ENCODE data around the gene RGS1. TPM values are rescaled to one million over a fixed set of nuclear protein-coding genes. Genes with fewer than 3 reads are reported as not detected.

Gene RGS1
- polyA plus RNA-seq, 3 donors, result 2.4 to 17.7 (median 15.7) TPM

DNA sequence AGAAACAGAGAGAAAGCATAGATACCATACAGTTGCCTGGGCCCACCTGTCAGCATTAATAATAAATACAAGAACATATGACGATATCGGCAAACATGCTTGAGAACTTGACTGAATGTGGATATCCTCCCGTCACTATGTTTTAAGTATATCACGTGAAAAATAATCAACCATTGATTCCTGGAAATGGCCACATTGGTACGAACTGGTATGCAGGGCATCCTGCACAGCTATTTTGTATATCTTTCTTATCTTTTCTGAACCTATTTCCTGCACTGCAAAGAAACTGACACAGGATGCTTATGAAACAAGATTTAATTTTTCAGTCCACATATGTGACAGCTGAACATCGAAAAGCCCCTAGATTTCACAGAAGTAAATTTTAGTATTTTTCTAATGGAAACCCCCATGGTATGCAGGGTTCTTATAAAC, 22.8 kb upstream of the RGS1 start:
- Histone ChIP-seq H3K36me3 (replicated peaks in 1 of 2; ENCODE audit: control insufficient read depth in 1 of 2, insufficient read depth in 2 of 2, low read length in 2 of 2) (no peaks in the 10 kb centered on the region), H3K9ac (ENCODE audit: insufficient read depth, low read length, poor library complexity, severe bottlenecking) (no peak overlapping the region), H3K9me3 (replicated peaks in 1 of 2; ENCODE audit: control insufficient read depth in 1 of 2, insufficient read depth in 1 of 2, low read length in 2 of 2) (no peaks in the 10 kb centered on the region), H3K27ac (ENCODE audit: low read depth in 1 of 2, low read length in 2 of 2) (no peak overlapping the region), H3K79me2 (ENCODE audit: insufficient read depth, low read length) (no peaks in the 10 kb centered on the region), H3K4me3 (replicated peaks in 1 of 3; ENCODE audit: low read depth in 2 of 3, low read length in 3 of 3) (no peak overlapping the region), H3K27me3 (ENCODE audit: control insufficient read depth in 2 of 2, insufficient read depth in 2 of 2, low read length in 2 of 2) (no peaks in the 10 kb centered on the region), H3K4me1 (ENCODE audit: control insufficient read depth in 1 of 2, insufficient read depth in 2 of 2, low read length in 2 of 2) (peaks cover 0 to 6% of the 10 kb centered on the region in 2 donors), H2AFZ (ENCODE audit: insufficient read depth, low read depth, low read length, poor library complexity, severe bottlenecking) (no peak overlapping the region), H4K20me1 (ENCODE audit: insufficient read depth, low read length) (no peaks in the 10 kb centered on the region), H3K4me2 (replicated peaks; ENCODE audit: extremely low read depth, low read length, poor library complexity, severe bottlenecking) (no peak overlapping the region)
- Mint-ChIP-seq H3K4me3 (no peak overlapping the region), H3K27me3 (ENCODE audit: low read depth in 3 of 3) (peaks cover 0 to under 1% (median 0%) of the 10 kb centered on the region in 3 donors), H3K27ac (no peak overlapping the region), H3K4me1 (peaks cover 6% of the 10 kb centered on the region), H3K9me3 (no peaks in the 10 kb centered on the region), H3K36me3 (no peaks in the 10 kb centered on the region)
- 35% methylated on average over 4 of the region's 6 CpGs for WGBS (ENCODE audit: insufficient coverage)
- intact Hi-C loops (cut with micrococcal nuclease), result no loop called here
- no peak for TF ChIP-seq CTCF (IDR thresholded peaks at IDR 0.05)
- DNase-seq, result no peak

GRCh38 chr1:192553741-192554140, 21.8 kb upstream of the RGS1 start:
- intact Hi-C loops (cut with micrococcal nuclease), result no loop called here
- no peaks in the 10 kb centered on the region for H3K9me3 ChIP-seq (replicated peaks in 1 of 2; ENCODE audit: control insufficient read depth in 1 of 2, insufficient read depth in 1 of 2, low read length in 2 of 2)
- no peaks in the 10 kb centered on the region for H3K9me3 Mint-ChIP-seq
- no peak overlapping the region for H3K4me2 ChIP-seq (replicated peaks; ENCODE audit: extremely low read depth, low read length, poor library complexity, severe bottlenecking)
- TF ChIP-seq CTCF (IDR thresholded peaks at IDR 0.05), result no peak
- H3K36me3 Mint-ChIP-seq, result no peaks in the 10 kb centered on the region
- no peak overlapping the region for H3K9ac ChIP-seq (ENCODE audit: insufficient read depth, low read length, poor library complexity, severe bottlenecking)
- no peaks in the 10 kb centered on the region for H3K79me2 ChIP-seq (ENCODE audit: insufficient read depth, low read length)
- no peak overlapping the region for H3K27ac ChIP-seq (ENCODE audit: low read depth in 1 of 2, low read length in 2 of 2)
- no peaks in the 10 kb centered on the region for H3K27me3 ChIP-seq (ENCODE audit: control insufficient read depth in 2 of 2, insufficient read depth in 2 of 2, low read length in 2 of 2)
- DNase-seq, result no peak
- H3K4me1 Mint-ChIP-seq, result peaks cover 6% of the 10 kb centered on the region
- no peak overlapping the region for H3K4me3 Mint-ChIP-seq
- WGBS (ENCODE audit: insufficient coverage), result 100% methylated on average over 1 of the region's 3 CpGs
- H4K20me1 ChIP-seq (ENCODE audit: insufficient read depth, low read length), result no peaks in the 10 kb centered on the region
- no peak overlapping the region for H3K27ac Mint-ChIP-seq
- no peaks in the 10 kb centered on the region for H3K27me3 Mint-ChIP-seq (ENCODE audit: low read depth in 3 of 3)
- no peak overlapping the region for H2AFZ ChIP-seq (ENCODE audit: insufficient read depth, low read depth, low read length, poor library complexity, severe bottlenecking)
- peaks cover 0 to 6% of the 10 kb centered on the region in 2 donors for H3K4me1 ChIP-seq (ENCODE audit: control insufficient read depth in 1 of 2, insufficient read depth in 2 of 2, low read length in 2 of 2)
- no peaks in the 10 kb centered on the region for H3K36me3 ChIP-seq (replicated peaks in 1 of 2; ENCODE audit: control insufficient read depth in 1 of 2, insufficient read depth in 2 of 2, low read length in 2 of 2)
- no peak overlapping the region for H3K4me3 ChIP-seq (replicated peaks in 1 of 3; ENCODE audit: low read depth in 2 of 3, low read length in 3 of 3)

Data from CD14-positive monocyte (primary cell).